H54 (cell line): ENCODE results near the gene VIL1.

Experiments
- DNase-seq: peaks from one replicate; pipeline ENCODE4 v3.0.0; 2011; ENCODE audit warnings: low spot score, mixed read lengths; ENCODE audit not compliant: insufficient read length
- FAIRE-seq: peaks from 3 replicates; lab custom pipeline; 2011; peaks lifted over from hg19 to GRCh38; lab: Jason Lieb, UNC
- POLR2A ChIP-seq: IDR thresholded peaks from 2 replicates; pipeline ENCODE4 v1.6.1; 2011; ENCODE audit warnings: low read depth, mild to moderate bottlenecking, low read length

The VIL1 gene

DNA sequence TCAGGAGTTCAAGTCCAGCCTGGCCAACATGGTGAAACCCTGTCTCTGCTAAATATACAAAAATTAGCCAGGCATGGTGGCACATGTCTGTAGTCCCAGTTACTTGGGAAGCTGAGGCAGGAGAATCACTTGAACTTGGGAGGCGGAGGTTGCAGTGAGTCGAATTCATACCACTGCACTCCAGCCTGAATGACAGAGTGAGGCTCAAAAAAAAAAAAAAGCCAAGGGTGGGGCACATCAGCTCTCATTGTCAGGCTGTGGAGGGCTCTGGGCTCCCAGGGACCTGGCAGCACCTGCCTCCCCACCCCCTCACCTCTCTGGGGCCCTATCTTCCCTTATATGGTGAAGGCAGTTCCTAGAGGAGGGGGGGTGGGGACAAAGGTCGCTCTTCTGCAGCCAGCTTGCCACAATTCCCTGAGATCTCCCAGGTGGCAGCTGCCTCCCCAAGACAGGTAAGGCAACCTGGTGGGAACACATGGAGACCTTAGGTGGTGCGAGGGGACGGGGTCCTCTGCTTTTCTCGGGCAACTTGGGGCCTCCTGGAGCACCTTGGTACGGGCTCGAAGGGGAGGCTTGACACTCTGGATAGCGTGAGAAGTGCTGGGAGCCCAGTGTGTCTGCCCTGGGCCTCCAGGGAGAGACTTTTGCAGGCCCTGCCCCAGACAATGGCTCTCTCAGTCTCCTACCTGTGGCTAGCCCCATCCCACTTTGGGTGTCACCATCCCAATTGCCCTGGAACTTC is at the start of gene VIL1:
VIL1 (plus strand) TSS at position 407 of the 742 bp plus-strand sequence. CDS start 4,656 bp downstream, outside the sequence.
- no peak for TF ChIP-seq POLR2A
- DNase-seq: no peak
- FAIRE-seq: no peak

DNA sequence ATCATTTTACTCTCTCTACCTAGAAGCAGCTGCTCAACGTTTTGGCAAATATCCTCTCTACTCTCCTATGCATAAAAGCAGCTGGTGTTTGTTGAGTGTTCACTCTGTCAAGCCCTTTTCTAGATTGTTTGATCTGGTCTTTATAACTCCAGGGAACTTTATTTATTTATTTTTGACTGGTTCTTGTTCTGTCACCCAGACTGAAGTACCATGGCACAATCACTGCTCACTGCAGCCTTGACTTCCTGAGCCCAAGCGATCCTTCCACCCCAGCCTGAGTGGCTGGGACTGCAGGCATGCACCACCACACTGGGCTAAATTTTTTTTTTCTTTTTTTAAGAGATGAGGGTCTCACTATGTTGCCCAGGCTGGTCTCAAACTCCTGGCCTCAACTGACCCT is 49.6 kb upstream of the VIL1 start:
- FAIRE-seq (no peak), DNase-seq (no peak)
- TF ChIP-seq POLR2A: no peak

DNA sequence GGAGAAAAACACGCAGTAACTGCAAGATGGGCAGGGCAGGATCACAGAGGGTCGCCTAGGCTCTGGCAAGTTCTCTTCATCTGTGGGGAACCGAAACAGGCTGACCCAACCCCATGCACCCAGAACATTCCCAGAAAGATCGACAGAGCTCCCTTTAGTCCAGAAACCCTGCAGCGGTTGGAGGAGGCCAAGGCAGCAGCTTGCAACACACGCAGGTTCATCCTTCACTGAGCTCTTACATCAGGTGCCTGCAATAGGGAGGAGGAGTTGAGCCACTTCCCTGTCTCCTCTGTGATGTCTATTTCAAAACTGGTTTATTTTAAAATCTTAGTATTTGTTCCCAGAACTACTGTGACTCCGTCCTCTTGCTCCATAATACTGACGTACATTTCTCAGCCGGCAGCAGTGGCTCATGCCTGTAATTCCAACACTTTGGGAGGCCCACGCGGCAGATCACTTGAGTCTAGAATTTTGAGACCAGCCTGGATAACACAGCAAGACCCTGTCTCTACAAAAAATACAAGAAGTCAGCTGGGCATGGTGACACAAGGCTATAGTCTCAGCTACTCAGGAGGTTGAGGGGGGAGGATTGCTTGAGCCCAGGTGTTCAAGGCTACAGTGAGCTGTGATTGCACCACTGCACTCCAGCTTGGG is 48.4 kb upstream of the VIL1 start:
- TF ChIP-seq POLR2A: no peak
- FAIRE-seq (no peak), DNase-seq (no peak)

DNA sequence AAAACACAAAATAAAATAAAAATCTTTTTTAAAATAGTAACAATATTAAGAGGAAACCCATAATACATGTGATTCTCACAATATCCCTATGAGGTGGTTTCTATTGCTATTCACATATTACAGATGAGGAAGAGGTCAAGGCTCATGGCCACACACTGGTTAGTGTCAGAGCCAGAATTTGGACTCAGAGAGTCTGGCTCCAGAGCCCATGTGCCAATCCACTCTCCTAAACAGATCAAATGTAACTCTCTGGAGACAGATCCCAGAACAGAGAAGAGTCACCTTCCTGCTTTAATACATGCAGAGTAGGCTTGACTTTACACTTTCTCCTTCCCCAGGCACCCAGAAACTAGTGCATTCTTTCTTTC is 47.0 kb upstream of the VIL1 start:
- no peak for TF ChIP-seq POLR2A
- DNase-seq: no peak
- FAIRE-seq: no peak

DNA sequence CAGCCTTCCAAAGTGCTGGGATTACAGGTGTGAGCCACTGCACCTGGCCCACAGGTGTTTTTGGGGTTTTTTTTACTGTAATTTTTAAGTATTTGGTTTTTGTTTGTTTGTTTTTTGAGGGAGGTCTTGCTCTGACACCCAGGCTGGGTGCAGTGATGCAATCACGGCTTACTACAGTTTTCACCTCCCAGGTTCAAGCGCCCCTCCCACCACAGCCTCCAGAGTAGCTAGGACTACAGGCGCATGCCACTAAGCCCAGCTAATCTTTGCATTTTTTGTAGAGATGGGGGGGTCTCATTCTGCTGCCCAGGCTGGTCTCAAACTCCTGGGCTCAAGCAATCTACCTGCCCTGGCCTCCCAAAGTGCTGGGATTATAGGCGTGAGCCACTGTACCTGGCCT is 44.1 kb upstream of the VIL1 start:
- FAIRE-seq (no peak), DNase-seq (no peak)
- no peak for TF ChIP-seq POLR2A

DNA sequence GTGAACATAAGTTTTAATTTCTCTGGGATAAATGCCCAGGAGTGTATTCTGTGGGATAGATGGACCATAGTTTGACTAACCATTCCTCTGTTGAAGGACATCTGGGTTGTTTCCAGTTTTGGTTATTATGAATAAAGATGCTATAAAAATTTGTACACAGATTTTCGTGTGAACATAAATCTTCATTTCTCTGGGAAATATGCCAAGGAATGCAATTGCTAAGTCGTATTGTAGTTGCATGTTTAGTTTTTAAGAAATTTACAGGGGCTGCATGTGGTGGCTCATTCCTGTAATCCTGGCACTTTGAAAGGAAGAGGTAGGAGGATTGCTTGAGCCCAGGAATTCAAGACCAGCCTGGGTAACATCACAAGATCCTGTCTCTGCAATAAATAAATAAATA is 43.7 kb upstream of the VIL1 start:
- FAIRE-seq (no peak), DNase-seq (no peak)
- TF ChIP-seq POLR2A: no peak

DNA sequence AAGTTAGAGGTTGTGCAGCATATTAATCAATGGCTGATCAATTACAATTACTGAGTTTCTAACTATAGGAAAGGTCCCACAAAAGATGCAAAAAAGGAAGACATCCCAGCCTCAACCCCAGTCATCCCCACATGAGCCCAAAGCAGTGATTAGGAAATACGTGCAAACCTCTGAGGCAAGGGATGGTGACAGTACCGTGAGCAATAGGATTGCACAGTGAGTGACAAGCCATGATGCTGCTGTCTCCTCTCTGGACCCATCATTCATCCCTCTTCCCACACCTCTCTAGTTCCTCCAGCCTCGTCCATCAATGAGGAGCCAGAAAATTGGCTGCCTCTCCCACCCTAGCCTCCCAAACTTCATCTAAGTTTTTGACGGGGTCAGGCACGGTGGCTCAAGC is 40.9 kb upstream of the VIL1 start:
- DNase-seq: no peak
- FAIRE-seq: no peak
- TF ChIP-seq POLR2A: no peak

DNA sequence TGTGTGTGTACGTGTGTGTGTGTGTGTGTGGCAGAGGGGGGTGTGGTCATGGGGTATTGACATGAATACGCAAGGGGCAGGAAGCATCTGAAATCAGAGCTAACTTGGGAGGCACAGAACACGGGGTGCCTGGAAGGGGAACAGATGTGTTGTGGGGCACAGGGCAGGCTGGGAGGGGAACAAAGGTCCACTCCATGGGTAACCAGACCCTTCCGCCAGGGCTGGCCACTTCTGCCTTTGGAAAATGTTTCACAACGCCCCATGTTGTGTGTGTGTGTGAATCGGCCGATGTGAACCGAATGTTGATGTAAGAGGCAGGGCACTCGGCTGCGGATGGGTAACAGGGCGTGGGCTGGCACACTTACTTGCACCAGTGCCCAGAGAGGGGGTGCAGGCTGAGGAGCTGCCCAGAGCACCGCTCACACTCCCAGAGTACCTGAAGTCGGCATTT is 37.0 kb upstream of the VIL1 start, which contains the start of gene SLC11A1:
SLC11A1 (plus strand) TSS at position 358 of the 451 bp plus-strand sequence. CDS start 96 bp downstream, outside the sequence.
- FAIRE-seq: no peak
- TF ChIP-seq POLR2A: no peak
- no peak for DNase-seq

DNA sequence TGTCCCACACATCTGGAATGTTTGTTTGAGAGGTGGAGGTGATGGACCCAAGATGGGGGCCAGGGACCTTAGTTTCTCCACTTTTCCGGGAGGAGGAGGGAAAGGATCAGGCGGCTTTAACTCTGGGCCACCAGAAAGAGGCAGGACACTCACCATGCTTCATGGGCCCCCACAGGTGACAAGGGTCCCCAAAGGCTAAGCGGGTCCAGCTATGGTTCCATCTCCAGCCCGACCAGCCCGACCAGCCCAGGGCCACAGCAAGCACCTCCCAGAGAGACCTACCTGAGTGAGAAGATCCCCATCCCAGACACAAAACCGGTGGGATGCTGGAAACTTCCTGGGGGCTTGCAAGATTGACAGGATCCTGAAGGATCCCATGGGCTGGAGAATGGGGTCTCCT is 36.1 kb upstream of the VIL1 start:
- TF ChIP-seq POLR2A: no peak
- no peak for FAIRE-seq
- no peak for DNase-seq

DNA sequence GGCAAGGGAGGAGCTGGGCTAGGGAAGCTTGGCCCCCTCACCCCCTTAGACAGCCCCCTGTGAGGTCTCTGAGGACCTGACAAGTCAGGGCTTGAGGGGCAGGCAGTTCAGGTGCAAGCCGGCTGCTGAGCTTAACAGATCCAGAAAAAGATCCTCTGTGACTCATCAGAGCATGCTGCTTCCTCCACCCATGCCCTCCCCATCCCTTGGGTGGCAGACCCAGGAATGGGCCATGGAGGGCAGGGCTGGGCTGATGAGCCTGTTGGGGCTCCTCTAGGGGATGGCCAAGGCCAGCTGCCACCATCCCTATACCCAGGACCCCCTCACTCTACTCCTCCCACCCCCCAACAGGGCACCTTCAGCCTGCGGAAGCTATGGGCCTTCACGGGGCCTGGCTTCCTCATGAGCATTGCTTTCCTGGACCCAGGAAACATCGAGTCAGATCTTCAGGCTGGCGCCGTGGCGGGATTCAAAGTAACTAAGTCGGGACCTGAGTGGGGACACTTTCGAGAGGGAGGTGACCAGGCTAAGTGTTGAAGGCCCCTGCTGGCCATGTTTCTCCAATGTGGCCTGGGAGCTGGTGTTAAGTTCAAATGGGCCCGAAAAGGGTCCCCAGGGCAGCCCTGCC is 34.9 kb upstream of the VIL1 start:
- no peak for TF ChIP-seq POLR2A
- no peak for FAIRE-seq
- peak; percentile 58 for DNase-seq

DNA sequence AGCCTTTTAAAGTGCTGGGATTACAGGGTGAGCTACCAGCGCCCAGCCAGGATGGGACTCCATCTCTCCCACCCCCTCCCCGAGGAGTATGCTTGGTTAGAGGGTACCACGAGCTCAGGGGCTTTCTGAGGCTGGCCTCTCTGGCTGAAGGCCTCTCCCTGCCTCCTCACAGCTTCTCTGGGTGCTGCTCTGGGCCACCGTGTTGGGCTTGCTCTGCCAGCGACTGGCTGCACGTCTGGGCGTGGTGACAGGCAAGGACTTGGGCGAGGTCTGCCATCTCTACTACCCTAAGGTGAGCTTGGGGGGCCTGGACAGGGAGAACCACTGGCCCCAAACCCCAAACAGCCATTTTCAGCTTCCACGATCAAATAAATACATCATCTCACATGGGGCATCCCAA is 33.9 kb upstream of the VIL1 start:
- FAIRE-seq (no peak), DNase-seq (no peak)
- TF ChIP-seq POLR2A: no peak

DNA sequence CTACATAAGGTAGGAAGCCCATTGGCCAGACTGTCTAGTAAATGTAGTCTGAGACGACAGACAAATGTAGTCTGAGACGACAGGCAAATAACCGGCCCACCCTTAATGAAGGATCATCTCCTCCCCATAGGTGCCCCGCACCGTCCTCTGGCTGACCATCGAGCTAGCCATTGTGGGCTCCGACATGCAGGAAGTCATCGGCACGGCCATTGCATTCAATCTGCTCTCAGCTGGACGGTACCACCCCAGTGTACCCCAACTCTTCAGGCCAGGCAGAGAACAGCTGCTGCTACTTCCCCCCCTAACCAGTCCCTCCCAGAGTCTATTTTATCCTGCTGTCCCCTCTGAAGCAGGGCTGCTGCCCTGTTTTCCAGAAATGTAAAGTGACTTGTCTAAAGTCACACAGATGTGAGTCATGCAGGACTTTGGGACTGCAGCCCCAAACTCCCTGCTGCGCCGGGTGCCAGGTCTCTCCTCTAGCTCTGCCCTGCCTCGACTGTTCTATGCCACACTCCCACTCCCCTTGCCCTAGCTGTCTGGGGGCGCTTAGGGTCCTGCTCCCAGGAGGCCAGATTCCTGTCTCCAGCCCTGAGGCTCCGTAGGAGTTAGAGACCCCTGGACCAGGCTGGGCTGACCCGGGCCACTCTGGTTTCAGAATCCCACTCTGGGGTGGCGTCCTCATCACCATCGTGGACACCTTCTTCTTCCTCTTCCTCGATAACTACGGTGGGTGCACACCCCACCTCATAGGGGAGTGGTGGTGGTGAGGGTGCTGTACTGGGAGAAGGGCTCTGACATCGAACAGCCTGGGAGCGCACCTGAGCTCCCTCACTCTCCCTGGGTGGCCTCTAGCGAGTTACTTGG is 32.2 kb upstream of the VIL1 start:
- no peak for FAIRE-seq
- no peak for TF ChIP-seq POLR2A
- no peak for DNase-seq

DNA sequence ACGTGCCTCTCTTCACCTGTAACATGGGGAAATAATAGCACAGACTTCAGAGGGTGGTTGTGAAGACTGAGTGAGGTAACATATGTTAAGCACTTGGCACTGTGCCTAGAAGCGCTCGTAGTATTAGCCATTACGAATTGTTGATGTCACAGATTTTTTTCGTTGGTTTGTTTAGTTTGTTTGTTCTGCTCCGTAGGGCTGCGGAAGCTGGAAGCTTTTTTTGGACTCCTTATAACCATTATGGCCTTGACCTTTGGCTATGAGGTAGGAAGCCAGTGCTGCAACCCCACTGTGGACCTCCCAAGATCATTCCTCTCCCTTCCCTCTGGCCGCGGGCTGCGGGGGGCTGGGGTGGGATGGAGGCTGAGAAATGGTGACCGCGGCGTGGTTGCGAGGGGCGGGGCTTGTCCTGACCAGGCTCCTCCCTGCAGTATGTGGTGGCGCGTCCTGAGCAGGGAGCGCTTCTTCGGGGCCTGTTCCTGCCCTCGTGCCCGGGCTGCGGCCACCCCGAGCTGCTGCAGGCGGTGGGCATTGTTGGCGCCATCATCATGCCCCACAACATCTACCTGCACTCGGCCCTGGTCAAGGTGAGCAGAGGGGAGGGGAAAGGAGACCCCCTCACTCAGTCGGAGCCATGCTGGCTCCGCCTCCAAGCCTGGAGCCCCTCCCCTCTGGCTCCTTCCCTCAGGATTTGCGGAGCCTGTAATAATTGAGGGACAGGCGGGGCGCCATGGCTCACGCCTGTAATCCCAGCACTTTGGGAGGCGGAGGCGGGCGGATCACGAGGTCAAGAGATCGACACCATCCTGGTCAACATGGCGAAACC is 31.3 kb upstream of the VIL1 start:
- DNase-seq: no peak
- TF ChIP-seq POLR2A: no peak

More for the DNA sequence above, 31.3 kb upstream of the VIL1 start:
- no peak for FAIRE-seq
